HL-60 (cell line): Measurements from ENCODE around the gene BMERB1.
A peak's percentile ranks its signal among the peaks of the same experiment; 100 is the strongest.

Experiments
- DNase-seq, 2 experiments: peaks; one replicate each; pipeline ENCODE4 v3.0.0-alpha.2; 2010 to 2020; ENCODE audit warnings: low read depth in 1 of 2, low spot score in 1 of 2
- H3K27ac ChIP-seq: fragments of 250-450 bp; sonication (Bioruptor Pico); replicated peaks from 2 replicates; pipeline ENCODE4 v1.5.1; 2020; ENCODE audit warnings: mild to moderate bottlenecking, moderate library complexity
- H3K27me3 ChIP-seq: fragments of 250-450 bp; sonication (Bioruptor Pico); 2 replicates; pipeline ENCODE4 v1.5.1; 2021; ENCODE audit warnings: mild to moderate bottlenecking, moderate library complexity; ENCODE audit not compliant: insufficient read depth, poor library complexity, severe bottlenecking
- H3K4me3 ChIP-seq: replicated peaks from 2 replicates; pipeline ENCODE4 v1.5.1; 2011; ENCODE audit warnings: mild to moderate bottlenecking, control low read depth, low read length; ENCODE audit not compliant: insufficient read depth
- CTCF ChIP-seq: IDR thresholded peaks from one replicate; pipeline ENCODE4 v1.5.1; 2011; ENCODE audit warnings: low read length, control low read depth, inconsistent platforms; ENCODE audit not compliant: insufficient read depth
- GABPA ChIP-seq: IDR thresholded peaks from 2 replicates; pipeline ENCODE4 v1.6.1; 2012; ENCODE audit warnings: low read depth
- POLR2AphosphoS5 ChIP-seq: IDR thresholded peaks from 2 replicates; pipeline ENCODE4 v1.6.1; 2012; ENCODE audit warnings: low read depth
- SPI1 ChIP-seq: IDR thresholded peaks from 2 replicates; pipeline ENCODE4 v1.6.1; 2012; ENCODE audit warnings: low read depth, mild to moderate bottlenecking, borderline replicate concordance
- TF ChIP-seq, protein P1 (sequence below): IDR thresholded peaks from 2 replicates; pipeline ENCODE4 v1.6.1; 2012; ENCODE audit warnings: low read depth; ENCODE audit not compliant: insufficient replicate concordance

BMERB1 gene

GRCh38 chr16:15482068-15482747 lies 47.8 kb downstream of the BMERB1 start:
- Histone ChIP-seq H3K27me3 (no peaks in the 10 kb centered on the region), H3K4me3 (no peak overlapping the region), H3K27ac (no peak overlapping the region)
- DNase-seq = no peak
- TF ChIP-seq CTCF = no peak
- TF ChIP-seq, protein P1, sequence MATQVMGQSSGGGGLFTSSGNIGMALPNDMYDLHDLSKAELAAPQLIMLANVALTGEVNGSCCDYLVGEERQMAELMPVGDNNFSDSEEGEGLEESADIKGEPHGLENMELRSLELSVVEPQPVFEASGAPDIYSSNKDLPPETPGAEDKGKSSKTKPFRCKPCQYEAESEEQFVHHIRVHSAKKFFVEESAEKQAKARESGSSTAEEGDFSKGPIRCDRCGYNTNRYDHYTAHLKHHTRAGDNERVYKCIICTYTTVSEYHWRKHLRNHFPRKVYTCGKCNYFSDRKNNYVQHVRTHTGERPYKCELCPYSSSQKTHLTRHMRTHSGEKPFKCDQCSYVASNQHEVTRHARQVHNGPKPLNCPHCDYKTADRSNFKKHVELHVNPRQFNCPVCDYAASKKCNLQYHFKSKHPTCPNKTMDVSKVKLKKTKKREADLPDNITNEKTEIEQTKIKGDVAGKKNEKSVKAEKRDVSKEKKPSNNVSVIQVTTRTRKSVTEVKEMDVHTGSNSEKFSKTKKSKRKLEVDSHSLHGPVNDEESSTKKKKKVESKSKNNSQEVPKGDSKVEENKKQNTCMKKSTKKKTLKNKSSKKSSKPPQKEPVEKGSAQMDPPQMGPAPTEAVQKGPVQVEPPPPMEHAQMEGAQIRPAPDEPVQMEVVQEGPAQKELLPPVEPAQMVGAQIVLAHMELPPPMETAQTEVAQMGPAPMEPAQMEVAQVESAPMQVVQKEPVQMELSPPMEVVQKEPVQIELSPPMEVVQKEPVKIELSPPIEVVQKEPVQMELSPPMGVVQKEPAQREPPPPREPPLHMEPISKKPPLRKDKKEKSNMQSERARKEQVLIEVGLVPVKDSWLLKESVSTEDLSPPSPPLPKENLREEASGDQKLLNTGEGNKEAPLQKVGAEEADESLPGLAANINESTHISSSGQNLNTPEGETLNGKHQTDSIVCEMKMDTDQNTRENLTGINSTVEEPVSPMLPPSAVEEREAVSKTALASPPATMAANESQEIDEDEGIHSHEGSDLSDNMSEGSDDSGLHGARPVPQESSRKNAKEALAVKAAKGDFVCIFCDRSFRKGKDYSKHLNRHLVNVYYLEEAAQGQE = no peak
- no peak for TF ChIP-seq POLR2AphosphoS5
- no peak for TF ChIP-seq SPI1
- TF ChIP-seq GABPA = no peak

GRCh38 chr16:15482748-15483298 lies 48.4 kb downstream of the BMERB1 start:
- Histone ChIP-seq H3K4me3 (no peak overlapping the region), H3K27me3 (no peaks in the 10 kb centered on the region), H3K27ac (no peak overlapping the region)
- TF ChIP-seq, protein P1 = no peak
- TF ChIP-seq CTCF (no peak), GABPA (no peak), POLR2AphosphoS5 (no peak), SPI1 (no peak)
- DNase-seq = no peak

DNA sequence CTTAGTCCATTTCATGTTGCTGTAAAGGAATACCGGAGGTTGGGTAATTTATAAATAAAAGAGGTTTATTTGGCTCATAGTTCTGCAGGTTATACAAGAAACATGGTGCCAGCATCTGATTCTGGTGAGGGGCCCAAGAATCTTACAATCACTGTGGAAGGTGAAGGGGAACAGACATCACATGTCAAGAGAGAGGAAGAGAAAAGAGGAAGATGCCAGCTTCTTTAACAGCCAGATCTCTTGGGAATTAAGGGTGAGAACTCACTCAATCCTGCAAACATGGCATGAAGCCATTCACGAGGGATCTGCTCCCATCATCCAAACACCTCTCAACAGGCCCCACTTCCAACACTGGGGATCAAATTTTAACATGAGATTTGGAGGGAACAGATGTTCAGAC lies 49.5 kb downstream of the BMERB1 start:
- Histone ChIP-seq H3K27ac (no peak overlapping the region), H3K27me3 (no peaks in the 10 kb centered on the region), H3K4me3 (no peak overlapping the region)
- DNase-seq = peak in 1 of 2 experiments; percentile 18
- no peak for TF ChIP-seq GABPA
- TF ChIP-seq, protein P1 = no peak
- peak; percentile 79 for TF ChIP-seq SPI1
- TF ChIP-seq CTCF = no peak
- TF ChIP-seq POLR2AphosphoS5 = no peak
